Hepatocyte (in vitro differentiated cells): ENCODE measurements around the gene NUCB1. TPM values are rescaled to one million over a fixed set of nuclear protein-coding genes. Genes with fewer than 3 reads are reported as not detected.
"Not testable (repeated sequence)": the region's sequence is repeated elsewhere in the genome, so short reads cannot be mapped to it uniquely, and the experiment has no call there.

Experiments used
- DNase-seq: peaks from one replicate; pipeline ENCODE4 v3.0.0-alpha.2; 2016; ENCODE audit warnings: low spot score
- H2AFZ ChIP-seq: fragments of 200-600 bp; sonication (generic); 2 replicates; pipeline ENCODE4 v1.6.0; 2016; ENCODE audit warnings: antibody characterized with exemption, mild to moderate bottlenecking
- H3K27ac ChIP-seq: fragments of 200-600 bp; sonication (generic); 2 replicates; pipeline ENCODE4 v1.5.1; 2016; ENCODE audit warnings: mild to moderate bottlenecking
- H3K27me3 ChIP-seq: fragments of 200-600 bp; sonication (generic); 2 replicates; pipeline ENCODE4 v1.6.1; 2016
- H3K36me3 ChIP-seq: fragments of 200-600 bp; sonication (generic); replicated peaks from 2 replicates; pipeline ENCODE4 v1.5.1; 2016; ENCODE audit warnings: low read depth; ENCODE audit not compliant: insufficient read depth
- H3K4me1 ChIP-seq: fragments of 200-600 bp; sonication (generic); 2 replicates; pipeline ENCODE4 v1.5.1; 2016; ENCODE audit warnings: mild to moderate bottlenecking, moderate library complexity; ENCODE audit not compliant: insufficient read depth
- H3K4me2 ChIP-seq: fragments of 200-600 bp; sonication (generic); 2 replicates; pipeline ENCODE4 v1.6.0; 2016
- H3K4me3 ChIP-seq: fragments of 200-600 bp; sonication (generic); 2 replicates; pipeline ENCODE4 v1.5.1; 2016; ENCODE audit warnings: mild to moderate bottlenecking
- H3K79me2 ChIP-seq: fragments of 200-600 bp; sonication (generic); 2 replicates; pipeline ENCODE4 v1.6.0; 2017; ENCODE audit warnings: mild to moderate bottlenecking
- H3K9me2 ChIP-seq: fragments of 200-600 bp; sonication (generic); replicated peaks from 2 replicates; pipeline ENCODE4 v1.6.0; 2017; ENCODE audit warnings: mild to moderate bottlenecking; ENCODE audit not compliant: insufficient read depth
- H3K9me3 ChIP-seq: fragments of 200-600 bp; sonication (generic); 2 replicates; pipeline ENCODE4 v1.5.1; 2016; ENCODE audit warnings: low read depth, mild to moderate bottlenecking
- H4K20me1 ChIP-seq: fragments of 200-600 bp; sonication (generic); 2 replicates; pipeline ENCODE4 v1.6.0; 2016; ENCODE audit warnings: mild to moderate bottlenecking; ENCODE audit not compliant: insufficient read depth, poor library complexity, severe bottlenecking
- EZH2 ChIP-seq: fragments of 200-600 bp; sonication (generic); IDR thresholded peaks from 2 replicates; pipeline ENCODE4 v1.6.1; 2016; ENCODE audit warnings: antibody characterized with exemption, mild to moderate bottlenecking, borderline replicate concordance
- EZH2phosphoT487 ChIP-seq: fragments of 200-600 bp; sonication (generic); IDR thresholded peaks from one replicate; pipeline ENCODE4 v1.6.1; 2018; ENCODE audit warnings: antibody characterized with exemption, mild to moderate bottlenecking, low read depth, moderate library complexity; ENCODE audit not compliant: unreplicated experiment, severe bottlenecking
- WGBS: methylation state at CpG from one replicate; pipeline ENCODE4 v1.1.6; 2016; ENCODE audit warnings: low lambda C conversion rate; ENCODE audit errors: missing lambda C conversion rate; 5-methylcytosine and 5-hydroxymethylcytosine counted together
- polyA plus RNA-seq: library from polyadenylated mRNA; unstranded; fragments of >200 nt; fragmentation: Nextera tagmentation; extraction: Ambion mirVana; gene quantifications from 2 replicates; pipeline ENCODE4 v1.2.1, GENCODE V29; 2016
- total RNA-seq: library from RNA; depleted of rRNA; stranded (reverse); fragments of >200 nt; gene quantifications from 2 replicates; pipeline ENCODE4 v1.2.3, GENCODE V29; 2014
- TF ChIP-seq, protein P1 (sequence below): fragments of 200-600 bp; sonication (generic); IDR thresholded peaks from 2 replicates; pipeline ENCODE4 v1.5.1; 2016; ENCODE audit warnings: antibody characterized with exemption, mild to moderate bottlenecking; ENCODE audit not compliant: poor library complexity

NUCB1 gene
- total and polyA plus RNA-seq, 2 experiments from 2014 or later = 283 to 339 TPM

DNA sequence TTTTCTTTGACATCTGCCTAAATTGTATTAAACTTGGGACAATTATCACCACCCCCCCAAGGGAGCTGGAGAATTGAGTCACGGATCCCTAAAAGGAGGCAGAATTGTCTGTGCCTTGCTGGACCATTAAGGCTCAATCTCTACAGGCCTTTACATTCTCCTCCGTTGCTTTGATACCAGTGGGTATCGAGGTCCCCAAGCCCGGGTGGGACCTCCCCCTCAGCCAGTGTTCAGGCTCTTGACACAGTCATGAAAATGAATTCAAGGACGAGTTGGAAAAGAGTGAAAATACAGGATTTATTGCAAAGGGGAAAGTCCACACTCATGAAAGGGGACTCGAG lies 22.3 kb upstream of the NUCB1 start:
- Histone ChIP-seq H3K4me2 (no peak overlapping the region), H3K9me2 (no peaks in the 10 kb centered on the region), H3K27ac (peak overlapping the region; percentile 78), H3K79me2 (peaks cover 46% of the 10 kb centered on the region), H3K27me3 (no peaks in the 10 kb centered on the region), H3K36me3 (no peaks in the 10 kb centered on the region), H3K4me1 (peaks cover 23% of the 10 kb centered on the region), H2AFZ (no peak overlapping the region), H3K4me3 (no peak overlapping the region), H4K20me1 (peaks cover 33% of the 10 kb centered on the region), H3K9me3 (no peaks in the 10 kb centered on the region)
- 85% methylated on average over 6 of the region's 6 CpGs for WGBS
- no peak for DNase-seq
- no peak for TF ChIP-seq EZH2phosphoT487
- TF ChIP-seq, protein P1, sequence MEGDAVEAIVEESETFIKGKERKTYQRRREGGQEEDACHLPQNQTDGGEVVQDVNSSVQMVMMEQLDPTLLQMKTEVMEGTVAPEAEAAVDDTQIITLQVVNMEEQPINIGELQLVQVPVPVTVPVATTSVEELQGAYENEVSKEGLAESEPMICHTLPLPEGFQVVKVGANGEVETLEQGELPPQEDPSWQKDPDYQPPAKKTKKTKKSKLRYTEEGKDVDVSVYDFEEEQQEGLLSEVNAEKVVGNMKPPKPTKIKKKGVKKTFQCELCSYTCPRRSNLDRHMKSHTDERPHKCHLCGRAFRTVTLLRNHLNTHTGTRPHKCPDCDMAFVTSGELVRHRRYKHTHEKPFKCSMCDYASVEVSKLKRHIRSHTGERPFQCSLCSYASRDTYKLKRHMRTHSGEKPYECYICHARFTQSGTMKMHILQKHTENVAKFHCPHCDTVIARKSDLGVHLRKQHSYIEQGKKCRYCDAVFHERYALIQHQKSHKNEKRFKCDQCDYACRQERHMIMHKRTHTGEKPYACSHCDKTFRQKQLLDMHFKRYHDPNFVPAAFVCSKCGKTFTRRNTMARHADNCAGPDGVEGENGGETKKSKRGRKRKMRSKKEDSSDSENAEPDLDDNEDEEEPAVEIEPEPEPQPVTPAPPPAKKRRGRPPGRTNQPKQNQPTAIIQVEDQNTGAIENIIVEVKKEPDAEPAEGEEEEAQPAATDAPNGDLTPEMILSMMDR = no peak
- no peak for TF ChIP-seq EZH2

DNA sequence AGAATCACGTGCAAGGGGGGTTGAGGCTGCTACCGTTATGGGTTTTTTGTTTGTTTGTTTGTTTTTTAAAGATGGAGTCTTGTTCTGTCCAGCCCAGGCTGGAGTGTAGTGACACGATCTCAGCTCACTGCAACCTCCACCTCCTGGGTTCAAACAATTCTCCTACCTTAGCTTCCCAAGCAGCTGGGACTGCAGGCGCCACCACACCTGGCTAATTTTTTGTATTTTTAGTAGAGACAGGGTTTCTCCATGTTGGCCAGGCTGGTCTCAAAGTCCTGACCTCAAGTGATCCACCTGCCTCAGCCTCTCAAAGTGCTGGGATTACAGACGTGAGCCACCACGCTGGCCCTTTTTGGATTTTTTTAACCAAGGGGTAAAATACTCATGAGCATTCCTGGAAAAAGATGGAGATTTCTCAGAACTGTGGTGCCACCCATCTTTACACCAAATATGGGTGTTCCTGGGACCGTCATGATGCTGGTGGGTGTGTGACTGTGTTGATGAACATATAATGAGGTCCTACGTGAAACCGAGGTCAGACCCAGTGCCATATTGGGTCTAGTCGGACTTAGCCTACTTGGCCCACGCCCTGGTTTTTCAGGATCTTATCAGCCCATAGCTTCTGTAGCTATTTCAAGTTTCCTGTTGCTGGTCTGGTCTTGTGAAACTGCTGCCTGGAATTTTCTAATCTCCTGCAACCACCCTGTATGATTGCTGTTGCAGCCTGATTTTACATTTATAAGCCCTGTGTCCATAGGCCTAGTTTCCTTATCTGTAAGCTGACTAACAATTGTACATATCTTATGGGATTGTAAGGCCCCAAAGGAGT lies 21.7 kb upstream of the NUCB1 start:
- Histone ChIP-seq H3K9me2 (no peaks in the 10 kb centered on the region), H3K36me3 (no peaks in the 10 kb centered on the region), H2AFZ (no peak overlapping the region), H3K79me2 (peaks cover 42% of the 10 kb centered on the region), H3K27me3 (no peaks in the 10 kb centered on the region), H3K9me3 (no peaks in the 10 kb centered on the region), H3K4me3 (no peak overlapping the region), H4K20me1 (peaks cover 29% of the 10 kb centered on the region), H3K27ac (peak overlapping the region; percentile 78), H3K4me2 (no peak overlapping the region), H3K4me1 (peaks cover 23% of the 10 kb centered on the region)
- WGBS = 73% methylated on average over 11 of the region's 11 CpGs
- peak; percentile 73 for DNase-seq
- TF ChIP-seq EZH2 (no peak), EZH2phosphoT487 (no peak)
- TF ChIP-seq, protein P1 = no peak

DNA sequence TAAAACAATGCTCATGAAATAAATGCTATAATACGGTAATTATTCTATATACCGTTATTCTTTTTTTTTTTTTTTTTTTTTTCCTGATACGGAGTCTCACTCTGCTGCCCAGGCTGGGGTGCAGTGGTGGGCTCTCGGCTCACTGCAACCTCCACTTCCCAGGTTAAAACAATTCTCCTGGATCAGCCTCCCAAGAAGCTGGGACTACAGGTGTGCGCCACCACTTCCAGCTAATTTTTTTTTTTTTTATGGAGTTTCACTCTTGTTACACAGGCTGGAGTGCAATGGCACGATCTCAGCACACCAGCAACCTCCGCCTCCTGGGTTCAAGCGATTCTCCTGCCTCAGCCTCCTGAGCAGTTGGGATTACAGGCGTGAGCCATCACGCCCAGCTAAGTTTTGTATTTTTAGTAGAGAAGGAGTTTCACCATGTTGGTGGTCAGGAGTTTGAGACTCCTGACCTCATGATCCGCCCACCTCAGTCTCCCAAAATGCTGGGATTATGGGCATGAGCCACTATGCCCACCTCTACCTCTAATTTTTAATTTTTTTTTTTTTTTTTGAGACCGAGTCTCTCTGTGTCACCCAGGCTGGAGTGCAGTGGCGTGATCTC lies 21.0 kb upstream of the NUCB1 start:
- H3K4me1 ChIP-seq = peaks cover 22% of the 10 kb centered on the region
- no peak for DNase-seq
- peaks cover 35% of the 10 kb centered on the region for H3K79me2 ChIP-seq
- H3K4me3 ChIP-seq = no peak overlapping the region
- H3K9me3 ChIP-seq = no peaks in the 10 kb centered on the region
- no peaks in the 10 kb centered on the region for H3K9me2 ChIP-seq
- peak overlapping the region; percentile 78 for H3K27ac ChIP-seq
- H2AFZ ChIP-seq = no peak overlapping the region
- H3K4me2 ChIP-seq = no peak overlapping the region
- WGBS = 88% methylated on average over 12 of the region's 13 CpGs
- H4K20me1 ChIP-seq = peaks cover 22% of the 10 kb centered on the region
- TF ChIP-seq EZH2 = no peak
- TF ChIP-seq EZH2phosphoT487 = no peak
- TF ChIP-seq, protein P1 = no peak
- no peaks in the 10 kb centered on the region for H3K27me3 ChIP-seq
- no peaks in the 10 kb centered on the region for H3K36me3 ChIP-seq

DNA sequence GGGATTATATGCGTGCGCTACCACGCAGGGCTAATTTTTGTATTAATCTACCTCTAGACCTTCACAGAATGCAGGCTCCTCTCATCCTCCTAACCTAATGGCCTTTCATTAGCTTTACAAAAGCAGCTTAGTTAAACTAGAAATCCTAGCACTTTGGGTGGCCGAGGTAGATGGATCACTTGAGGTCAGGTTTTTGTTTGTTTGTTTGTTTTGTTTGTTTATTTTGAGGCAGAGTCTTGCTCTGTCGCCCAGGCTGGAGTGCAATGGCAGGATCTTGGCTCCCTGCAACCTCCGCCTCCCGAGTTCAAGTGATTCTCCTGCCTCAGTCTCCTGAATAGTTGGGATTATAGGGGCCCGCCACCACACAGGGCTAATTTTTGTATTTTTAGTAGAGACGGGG lies 20.4 kb upstream of the NUCB1 start:
- peaks cover 17% of the 10 kb centered on the region for H3K4me1 ChIP-seq
- not testable (repeated sequence) for H2AFZ ChIP-seq, H3K4me2 ChIP-seq, H3K9me3 ChIP-seq, H3K9me2 ChIP-seq, H3K27me3 ChIP-seq, DNase-seq, H3K4me3 ChIP-seq, H3K36me3 ChIP-seq
- H4K20me1 ChIP-seq = peaks cover 16% of the 10 kb centered on the region
- 80% methylated on average over 9 of the region's 9 CpGs for WGBS
- H3K79me2 ChIP-seq = peaks cover 29% of the 10 kb centered on the region
- H3K27ac ChIP-seq = peak overlapping the region; percentile 78
